ENCODE results near the gene KCNMA1. TPM values are rescaled to one million over a fixed set of nuclear protein-coding genes. Genes with fewer than 3 reads are reported as not detected.

Gene KCNMA1
- total RNA-seq, 1 experiment from 2014 or later: 143 TPM

DNA sequence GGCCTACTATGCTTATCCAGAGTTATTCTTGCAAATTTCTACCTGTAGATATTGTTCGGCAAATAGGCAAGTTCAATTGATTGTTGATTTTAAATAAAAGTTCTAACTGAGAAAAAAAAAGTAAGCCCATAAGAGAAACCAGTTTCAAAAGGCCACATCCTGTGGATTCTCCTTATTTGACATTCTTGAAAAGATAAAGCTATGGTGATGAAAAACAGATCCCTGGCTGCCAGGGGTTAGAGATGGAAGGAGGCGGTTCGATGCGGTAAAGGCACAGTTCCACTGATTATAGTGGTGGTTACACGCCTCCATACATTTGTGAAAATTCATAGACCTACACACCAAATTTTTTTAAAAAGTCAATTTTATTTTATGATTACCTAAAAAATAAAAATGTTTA is 347.8 kb downstream of the KCNMA1 start:
- H3K4me2 ChIP-seq (ENCODE audit: low read length): no peak overlapping the region
- no peaks in the 10 kb centered on the region for H4K20me1 ChIP-seq (ENCODE audit: low read length)
- H3F3A ChIP-seq (ENCODE audit: low read length, unreplicated experiment): peaks cover 15% of the 10 kb centered on the region
- CTCF ChIA-PET: no interaction called here
- H3K27ac ChIP-seq (ENCODE audit: low read length): no peak overlapping the region
- no peak overlapping the region for H3K4me3 ChIP-seq (ENCODE audit: low read length)
- H3K9me3 ChIP-seq (ENCODE audit: low read length): no peaks in the 10 kb centered on the region
- H3K36me3 ChIP-seq (ENCODE audit: low read depth, low read length): no peaks in the 10 kb centered on the region
- no peak overlapping the region for H3K9ac ChIP-seq (ENCODE audit: low read length)
- POLR2A ChIA-PET (ENCODE audit: unreplicated experiment): no interaction called here
- no peak overlapping the region for H2AFZ ChIP-seq (ENCODE audit: low read length)
- H3K27me3 ChIP-seq (ENCODE audit: low read length): no peaks in the 10 kb centered on the region
- BruUV-seq (replicated peaks): no TSS peak
- TF ChIP-seq EZH2 (IDR thresholded peaks at IDR 0.05; ENCODE audit: low read length, unreplicated experiment) (no peak), EZH2phosphoT487 (IDR thresholded peaks at IDR 0.05; ENCODE audit: borderline replicate concordance, low read length) (no peak)
- TF ChIP-seq, protein P1, sequence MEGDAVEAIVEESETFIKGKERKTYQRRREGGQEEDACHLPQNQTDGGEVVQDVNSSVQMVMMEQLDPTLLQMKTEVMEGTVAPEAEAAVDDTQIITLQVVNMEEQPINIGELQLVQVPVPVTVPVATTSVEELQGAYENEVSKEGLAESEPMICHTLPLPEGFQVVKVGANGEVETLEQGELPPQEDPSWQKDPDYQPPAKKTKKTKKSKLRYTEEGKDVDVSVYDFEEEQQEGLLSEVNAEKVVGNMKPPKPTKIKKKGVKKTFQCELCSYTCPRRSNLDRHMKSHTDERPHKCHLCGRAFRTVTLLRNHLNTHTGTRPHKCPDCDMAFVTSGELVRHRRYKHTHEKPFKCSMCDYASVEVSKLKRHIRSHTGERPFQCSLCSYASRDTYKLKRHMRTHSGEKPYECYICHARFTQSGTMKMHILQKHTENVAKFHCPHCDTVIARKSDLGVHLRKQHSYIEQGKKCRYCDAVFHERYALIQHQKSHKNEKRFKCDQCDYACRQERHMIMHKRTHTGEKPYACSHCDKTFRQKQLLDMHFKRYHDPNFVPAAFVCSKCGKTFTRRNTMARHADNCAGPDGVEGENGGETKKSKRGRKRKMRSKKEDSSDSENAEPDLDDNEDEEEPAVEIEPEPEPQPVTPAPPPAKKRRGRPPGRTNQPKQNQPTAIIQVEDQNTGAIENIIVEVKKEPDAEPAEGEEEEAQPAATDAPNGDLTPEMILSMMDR (conservative IDR thresholded peaks at IDR 0.05; ENCODE audit: low read depth, low read length): no peak
- H3K9me2 ChIP-seq (replicated peaks; ENCODE audit: low read length): no peaks in the 10 kb centered on the region; the same call in 1 of the 2 replicates
- no peak for DNase-seq
- no peaks in the 10 kb centered on the region for H3K79me2 ChIP-seq (ENCODE audit: low read length)
- ATAC-seq: no peak
- intact Hi-C loops (cut with micrococcal nuclease): no loop called here
- H3K4me1 ChIP-seq (ENCODE audit: insufficient read depth, low read length): peaks cover 60% of the 10 kb centered on the region

DNA sequence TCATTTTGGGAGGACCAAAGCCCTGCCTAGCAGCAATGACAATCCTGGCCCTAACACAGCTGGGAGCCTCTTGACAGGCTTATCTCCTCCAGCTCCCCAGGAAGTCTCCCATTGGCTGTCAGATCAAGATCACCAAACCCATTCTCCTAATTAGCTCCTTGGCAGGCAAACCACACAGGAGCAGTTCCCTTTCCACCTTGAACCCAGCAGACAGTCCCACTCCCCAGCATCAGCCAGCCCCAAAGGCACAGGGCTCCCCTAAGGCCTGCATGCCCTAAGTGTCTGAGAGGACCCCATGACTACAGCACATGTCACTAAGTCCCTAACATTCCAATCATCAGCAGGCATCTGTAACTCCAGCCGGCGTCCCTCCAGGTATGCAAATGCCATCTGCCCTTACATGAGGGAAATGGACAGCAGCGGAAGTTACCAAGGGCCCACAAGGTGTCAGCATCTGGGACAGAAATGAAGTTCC is 348.5 kb downstream of the KCNMA1 start:
- ChIA-PET POLR2A (ENCODE audit: unreplicated experiment) (no interaction called here), CTCF (no interaction called here)
- no peaks in the 10 kb centered on the region; the same call in 1 of the 2 replicates for H3K9me2 ChIP-seq (replicated peaks; ENCODE audit: low read length)
- no peaks in the 10 kb centered on the region for H3K9me3 ChIP-seq (ENCODE audit: low read length)
- no peak overlapping the region for H3K4me3 ChIP-seq (ENCODE audit: low read length)
- peaks cover 15% of the 10 kb centered on the region for H3F3A ChIP-seq (ENCODE audit: low read length, unreplicated experiment)
- H3K4me2 ChIP-seq (ENCODE audit: low read length): no peak overlapping the region
- no peaks in the 10 kb centered on the region for H3K79me2 ChIP-seq (ENCODE audit: low read length)
- H4K20me1 ChIP-seq (ENCODE audit: low read length): no peaks in the 10 kb centered on the region
- ATAC-seq (no peak), DNase-seq (no peak)
- no TSS peak for BruUV-seq (replicated peaks)
- intact Hi-C loops (cut with micrococcal nuclease): no loop called here
- peaks cover 55% of the 10 kb centered on the region for H3K4me1 ChIP-seq (ENCODE audit: insufficient read depth, low read length)
- no peaks in the 10 kb centered on the region for H3K27me3 ChIP-seq (ENCODE audit: low read length)
- H3K27ac ChIP-seq (ENCODE audit: low read length): no peak overlapping the region
- no peaks in the 10 kb centered on the region for H3K36me3 ChIP-seq (ENCODE audit: low read depth, low read length)
- H3K9ac ChIP-seq (ENCODE audit: low read length): no peak overlapping the region
- H2AFZ ChIP-seq (ENCODE audit: low read length): no peak overlapping the region
- no peak for TF ChIP-seq EZH2 (IDR thresholded peaks at IDR 0.05; ENCODE audit: low read length, unreplicated experiment)
- no peak for TF ChIP-seq EZH2phosphoT487 (IDR thresholded peaks at IDR 0.05; ENCODE audit: borderline replicate concordance, low read length)
- TF ChIP-seq, protein P1 (conservative IDR thresholded peaks at IDR 0.05; ENCODE audit: low read depth, low read length): no peak

DNA sequence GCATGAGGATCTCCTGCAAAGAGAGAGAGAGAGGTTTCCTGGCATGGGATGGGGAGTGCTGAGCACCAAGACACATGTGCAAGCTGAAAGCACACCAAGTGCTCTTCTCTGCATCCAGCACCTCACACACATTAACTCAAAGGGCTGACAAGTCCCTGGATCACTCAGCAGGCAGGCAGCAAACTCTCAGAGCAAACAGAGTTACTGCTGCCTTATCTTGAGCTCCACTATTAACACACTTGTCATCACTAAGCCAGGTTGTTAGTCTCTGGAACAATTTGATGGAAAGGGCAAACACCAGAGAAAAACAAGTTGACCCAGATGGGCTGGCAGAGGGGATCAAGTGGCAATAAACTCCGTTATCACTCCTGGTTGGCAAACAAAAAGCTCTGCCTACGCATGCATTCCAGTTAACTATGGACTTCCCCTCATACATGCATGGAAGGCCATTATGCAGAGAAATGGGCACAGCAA is 349.9 kb downstream of the KCNMA1 start:
- H3K79me2 ChIP-seq (ENCODE audit: low read length): no peaks in the 10 kb centered on the region
- H2AFZ ChIP-seq (ENCODE audit: low read length): no peak overlapping the region
- CTCF ChIA-PET: no interaction called here
- H3K4me1 ChIP-seq (ENCODE audit: insufficient read depth, low read length): peaks cover 54% of the 10 kb centered on the region
- DNase-seq (peak; percentile 76), ATAC-seq (peak; percentile 26)
- H3K4me2 ChIP-seq (ENCODE audit: low read length): no peak overlapping the region
- no peak overlapping the region for H3K27ac ChIP-seq (ENCODE audit: low read length)
- H3K36me3 ChIP-seq (ENCODE audit: low read depth, low read length): no peaks in the 10 kb centered on the region
- BruUV-seq (replicated peaks): no TSS peak
- H3K9me3 ChIP-seq (ENCODE audit: low read length): no peaks in the 10 kb centered on the region
- H3K4me3 ChIP-seq (ENCODE audit: low read length): no peak overlapping the region
- H3F3A ChIP-seq (ENCODE audit: low read length, unreplicated experiment): peaks cover 15% of the 10 kb centered on the region
- H3K9me2 ChIP-seq (replicated peaks; ENCODE audit: low read length): no peaks in the 10 kb centered on the region; the same call in 1 of the 2 replicates
- H4K20me1 ChIP-seq (ENCODE audit: low read length): no peaks in the 10 kb centered on the region
- H3K9ac ChIP-seq (ENCODE audit: low read length): no peak overlapping the region
- POLR2A ChIA-PET (ENCODE audit: unreplicated experiment): interaction anchor here (0.5 kb wide), 1 partner anchor 10 kb away, joined by 3 read pairs; no protein-coding TSS in a partner anchor
- H3K27me3 ChIP-seq (ENCODE audit: low read length): no peaks in the 10 kb centered on the region
- TF ChIP-seq, protein P1 (conservative IDR thresholded peaks at IDR 0.05; ENCODE audit: low read depth, low read length): no peak
- TF ChIP-seq EZH2 (IDR thresholded peaks at IDR 0.05; ENCODE audit: low read length, unreplicated experiment) (no peak), EZH2phosphoT487 (IDR thresholded peaks at IDR 0.05; ENCODE audit: borderline replicate concordance, low read length) (no peak)
- intact Hi-C loops (cut with micrococcal nuclease): no loop called here

Data from PC-3 (cell line).